ENCODE measurements around the gene UBALD1.
"Not testable (repeated sequence)": the region's sequence is repeated elsewhere in the genome, so short reads cannot be mapped to it uniquely, and the experiment has no call there.

The UBALD1 gene

GRCh38 chr16:4576008-4576407, 38.7 kb downstream of the UBALD1 start:
- Histone ChIP-seq H2BK12ac (ENCODE audit: low read length in 2 of 2) (no peak overlapping the region), H3K27me3 (ENCODE audit: control insufficient read depth in 1 of 2, insufficient read depth in 1 of 2, low read length in 2 of 2) (no peaks in the 10 kb centered on the region), H3K18ac (ENCODE audit: low read depth in 1 of 2, low read length in 2 of 2) (no peak overlapping the region), H2AK5ac (ENCODE audit: low read length, severe bottlenecking) (no peak overlapping the region), H3K36me3 (ENCODE audit: control insufficient read depth in 1 of 2, insufficient read depth in 2 of 2, low read depth in 1 of 2, low read length in 2 of 2) (no peaks in the 10 kb centered on the region), H2BK15ac (ENCODE audit: low read depth, poor library complexity, severe bottlenecking) (no peak overlapping the region), H2AFZ (ENCODE audit: low read depth, low read length) (no peak overlapping the region), H2BK120ac (ENCODE audit: low read depth, low read length) (no peak overlapping the region), H3K4me2 (ENCODE audit: low read length, poor library complexity, severe bottlenecking) (no peak overlapping the region), H3K4me3 (ENCODE audit: insufficient read depth in 1 of 2, low read depth in 1 of 2, low read length in 2 of 2) (no peak overlapping the region), H3K4me1 (ENCODE audit: control insufficient read depth, insufficient read depth, low read depth, low read length) (peaks cover 10% of the 10 kb centered on the region), H3K27ac (ENCODE audit: low read length, poor library complexity, severe bottlenecking) (no peak overlapping the region), H3K9me3 (ENCODE audit: control insufficient read depth, low read length) (no peaks in the 10 kb centered on the region), H3K9ac (ENCODE audit: low read length) (no peak overlapping the region), H3K23ac (ENCODE audit: low read length in 2 of 2) (no peak overlapping the region), H4K91ac (ENCODE audit: low read length) (no peak overlapping the region), H2BK5ac (ENCODE audit: low read depth, low read length, poor library complexity, severe bottlenecking) (no peak overlapping the region), H4K8ac (ENCODE audit: low read length) (no peak overlapping the region), H3K14ac (ENCODE audit: low read length in 2 of 2) (no peak overlapping the region), H3K4ac (ENCODE audit: low read depth in 1 of 2, low read length in 2 of 2) (no peak overlapping the region), H3K79me1 (replicated peaks; ENCODE audit: low read length, poor library complexity, severe bottlenecking) (no peaks in the 10 kb centered on the region)
- no peak for DNase-seq
- WGBS, result 92% methylated on average over 15 of the region's 15 CpGs

GRCh38 chr16:4574919-4575705, 39.6 kb downstream of the UBALD1 start:
- Histone ChIP-seq H2AK5ac (ENCODE audit: low read length, severe bottlenecking) (no peak overlapping the region), H3K4ac (ENCODE audit: low read depth in 1 of 2, low read length in 2 of 2) (no peak overlapping the region), H3K23ac (ENCODE audit: low read length in 2 of 2) (no peak overlapping the region), H3K4me3 (ENCODE audit: insufficient read depth in 1 of 2, low read depth in 1 of 2, low read length in 2 of 2) (no peak overlapping the region), H3K36me3 (ENCODE audit: control insufficient read depth in 1 of 2, insufficient read depth in 2 of 2, low read depth in 1 of 2, low read length in 2 of 2) (no peaks in the 10 kb centered on the region), H3K4me1 (ENCODE audit: control insufficient read depth, insufficient read depth, low read depth, low read length) (peaks cover 8% of the 10 kb centered on the region), H3K18ac (ENCODE audit: low read depth in 1 of 2, low read length in 2 of 2) (no peak overlapping the region), H4K91ac (ENCODE audit: low read length) (no peak overlapping the region), H4K8ac (ENCODE audit: low read length) (no peak overlapping the region), H3K14ac (ENCODE audit: low read length in 2 of 2) (peak overlapping the region in 1 of 2 experiments; percentile 70), H3K9me3 (ENCODE audit: control insufficient read depth, low read length) (no peaks in the 10 kb centered on the region), H3K27me3 (ENCODE audit: control insufficient read depth in 1 of 2, insufficient read depth in 1 of 2, low read length in 2 of 2) (no peaks in the 10 kb centered on the region), H2BK120ac (ENCODE audit: low read depth, low read length) (no peak overlapping the region), H3K79me1 (replicated peaks; ENCODE audit: low read length, poor library complexity, severe bottlenecking) (no peaks in the 10 kb centered on the region), H2AFZ (ENCODE audit: low read depth, low read length) (no peak overlapping the region), H2BK15ac (ENCODE audit: low read depth, poor library complexity, severe bottlenecking) (no peak overlapping the region), H2BK5ac (ENCODE audit: low read depth, low read length, poor library complexity, severe bottlenecking) (no peak overlapping the region), H3K9ac (ENCODE audit: low read length) (no peak overlapping the region), H3K27ac (ENCODE audit: low read length, poor library complexity, severe bottlenecking) (no peak overlapping the region), H2BK12ac (ENCODE audit: low read length in 2 of 2) (no peak overlapping the region), H3K4me2 (ENCODE audit: low read length, poor library complexity, severe bottlenecking) (peak overlapping the region; percentile 27)
- DNase-seq, result no peak
- WGBS, result 83% methylated on average over 11 of the region's 11 CpGs

- H3K36me3 ChIP-seq (ENCODE audit: control insufficient read depth in 1 of 2, insufficient read depth in 2 of 2, low read depth in 1 of 2, low read length in 2 of 2); H3K79me1 ChIP-seq (replicated peaks; ENCODE audit: low read length, poor library complexity, severe bottlenecking); H3K18ac ChIP-seq (ENCODE audit: low read depth in 1 of 2, low read length in 2 of 2); DNase-seq; H2BK12ac ChIP-seq (ENCODE audit: low read length in 2 of 2); H3K4me3 ChIP-seq (ENCODE audit: insufficient read depth in 1 of 2, low read depth in 1 of 2, low read length in 2 of 2); H4K8ac ChIP-seq (ENCODE audit: low read length); H2BK15ac ChIP-seq (ENCODE audit: low read depth, poor library complexity, severe bottlenecking); H3K4ac ChIP-seq (ENCODE audit: low read depth in 1 of 2, low read length in 2 of 2); H3K4me1 ChIP-seq (ENCODE audit: control insufficient read depth, insufficient read depth, low read depth, low read length); H3K27me3 ChIP-seq (ENCODE audit: control insufficient read depth in 1 of 2, insufficient read depth in 1 of 2, low read length in 2 of 2); H4K91ac ChIP-seq (ENCODE audit: low read length); H2BK120ac ChIP-seq (ENCODE audit: low read depth, low read length); H3K23ac ChIP-seq (ENCODE audit: low read length in 2 of 2); H3K9ac ChIP-seq (ENCODE audit: low read length); H3K4me2 ChIP-seq (ENCODE audit: low read length, poor library complexity, severe bottlenecking); H2AFZ ChIP-seq (ENCODE audit: low read depth, low read length); H3K9me3 ChIP-seq (ENCODE audit: control insufficient read depth, low read length); H2BK5ac ChIP-seq (ENCODE audit: low read depth, low read length, poor library complexity, severe bottlenecking); H3K27ac ChIP-seq (ENCODE audit: low read length, poor library complexity, severe bottlenecking); H2AK5ac ChIP-seq (ENCODE audit: low read length, severe bottlenecking); H3K14ac ChIP-seq (ENCODE audit: low read length in 2 of 2): not testable (repeated sequence)
- WGBS, result 85% methylated on average over 5 of the region's 7 CpGs
Measured at GRCh38 chr16:4573926-4574325, 40.8 kb downstream of the UBALD1 start.

GRCh38 chr16:4572715-4573114, 42.0 kb downstream of the UBALD1 start:
- Histone ChIP-seq H3K36me3 (ENCODE audit: control insufficient read depth in 1 of 2, insufficient read depth in 2 of 2, low read depth in 1 of 2, low read length in 2 of 2) (no peaks in the 10 kb centered on the region), H3K9ac (ENCODE audit: low read length) (no peak overlapping the region), H3K4me3 (ENCODE audit: insufficient read depth in 1 of 2, low read depth in 1 of 2, low read length in 2 of 2) (no peak overlapping the region), H2BK5ac (ENCODE audit: low read depth, low read length, poor library complexity, severe bottlenecking) (no peak overlapping the region), H3K27me3 (ENCODE audit: control insufficient read depth in 1 of 2, insufficient read depth in 1 of 2, low read length in 2 of 2) (no peaks in the 10 kb centered on the region), H3K23ac (ENCODE audit: low read length in 2 of 2) (no peak overlapping the region), H3K18ac (ENCODE audit: low read depth in 1 of 2, low read length in 2 of 2) (no peak overlapping the region), H3K9me3 (ENCODE audit: control insufficient read depth, low read length) (no peaks in the 10 kb centered on the region), H4K91ac (ENCODE audit: low read length) (no peak overlapping the region), H2AFZ (ENCODE audit: low read depth, low read length) (no peak overlapping the region), H2BK15ac (ENCODE audit: low read depth, poor library complexity, severe bottlenecking) (no peak overlapping the region), H3K4ac (ENCODE audit: low read depth in 1 of 2, low read length in 2 of 2) (no peak overlapping the region), H3K79me1 (replicated peaks; ENCODE audit: low read length, poor library complexity, severe bottlenecking) (no peaks in the 10 kb centered on the region), H3K4me1 (ENCODE audit: control insufficient read depth, insufficient read depth, low read depth, low read length) (peaks cover 3% of the 10 kb centered on the region), H3K14ac (ENCODE audit: low read length in 2 of 2) (no peak overlapping the region), H3K27ac (ENCODE audit: low read length, poor library complexity, severe bottlenecking) (no peak overlapping the region), H2AK5ac (ENCODE audit: low read length, severe bottlenecking) (no peak overlapping the region), H4K8ac (ENCODE audit: low read length) (no peak overlapping the region), H2BK120ac (ENCODE audit: low read depth, low read length) (no peak overlapping the region), H3K4me2 (ENCODE audit: low read length, poor library complexity, severe bottlenecking) (no peak overlapping the region), H2BK12ac (ENCODE audit: low read length in 2 of 2) (no peak overlapping the region)
- WGBS, result 62% methylated on average over 4 of the region's 4 CpGs
- DNase-seq, result no peak
